Measurements from ENCODE around the gene TAL1.
"Not testable (repeated sequence)": the region's sequence is repeated elsewhere in the genome, so short reads cannot be mapped to it uniquely, and the experiment has no call there.

TAL1 gene

DNA sequence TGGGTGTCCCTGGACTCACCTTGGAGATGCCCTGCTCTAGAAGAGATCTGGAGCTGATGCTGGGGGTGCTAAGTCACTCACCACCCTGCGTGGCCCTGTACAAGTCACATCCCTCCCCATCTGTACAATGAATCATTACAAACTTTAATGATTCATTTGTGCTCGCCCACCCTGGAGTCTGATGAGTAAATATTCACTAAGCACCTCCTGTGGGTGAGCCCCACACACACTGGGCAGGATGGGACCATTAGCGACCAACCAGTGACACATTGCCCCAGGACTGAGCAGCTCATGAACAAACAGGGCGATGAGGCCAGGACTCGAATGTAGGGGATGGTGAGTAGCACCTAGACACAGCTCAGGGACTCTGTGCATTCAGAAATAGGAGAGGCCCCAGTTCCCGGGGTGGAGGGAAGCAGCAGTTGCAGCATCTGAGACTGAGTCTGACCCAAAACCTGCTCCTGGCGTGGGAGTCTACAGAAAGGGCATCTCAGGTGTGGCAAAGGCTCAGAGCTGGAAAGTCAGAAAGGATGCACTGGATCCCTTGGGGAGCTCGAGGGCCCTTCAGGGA is 24.1 kb downstream of the TAL1 start:
- DNase-seq (ENCODE audit: low read depth) = no peak
- H3K4me3 ChIP-seq (ENCODE audit: low read depth, low read length) = no peak overlapping the region
- no peak for TF ChIP-seq CTCF (IDR thresholded peaks at IDR 0.05; ENCODE audit: low read depth, low read length)
- no peak for TF ChIP-seq MAX (IDR thresholded peaks at IDR 0.05; ENCODE audit: low read depth, low read length)
- no peak for TF ChIP-seq POLR2A (IDR thresholded peaks at IDR 0.05; ENCODE audit: extremely low read depth, insufficient read length)
- TF ChIP-seq MYC (IDR thresholded peaks at IDR 0.05; ENCODE audit: low read depth, low read length) = no peak

- H3K4me3 ChIP-seq (ENCODE audit: low read depth, low read length) = no peak overlapping the region
- TF ChIP-seq MAX (IDR thresholded peaks at IDR 0.05; ENCODE audit: low read depth, low read length) = no peak
- no peak for TF ChIP-seq MYC (IDR thresholded peaks at IDR 0.05; ENCODE audit: low read depth, low read length)
- TF ChIP-seq CTCF (IDR thresholded peaks at IDR 0.05; ENCODE audit: low read depth, low read length) = no peak
- no peak for TF ChIP-seq POLR2A (IDR thresholded peaks at IDR 0.05; ENCODE audit: extremely low read depth, insufficient read length)
- DNase-seq (ENCODE audit: low read depth) = no peak
These were observed 26.1 kb downstream of the TAL1 start for GRCh38 chr1:47205918-47206317.

GRCh38 chr1:47203504-47203903 is 28.5 kb downstream of the TAL1 start:
- not testable (repeated sequence) for DNase-seq (ENCODE audit: low read depth); H3K4me3 ChIP-seq (ENCODE audit: low read depth, low read length)

DNA sequence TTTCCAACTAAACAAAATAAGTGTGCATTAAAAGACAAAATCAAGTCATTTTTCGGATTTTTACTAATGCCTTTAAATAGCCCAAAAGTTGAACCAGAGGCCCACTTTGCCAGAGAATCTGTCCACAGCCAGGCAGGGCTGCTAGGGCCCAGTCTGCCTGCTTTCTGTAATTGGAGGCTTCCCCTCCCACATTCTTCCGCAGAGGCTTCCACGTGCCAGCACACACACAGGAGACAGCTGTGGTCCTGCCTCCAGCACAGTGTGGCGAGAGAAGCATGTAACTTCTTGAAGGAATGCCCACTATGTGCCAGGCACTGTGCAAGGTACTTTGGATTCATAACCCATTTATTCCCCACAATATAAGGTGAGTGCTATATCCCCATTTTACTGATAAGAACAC is 30.8 kb downstream of the TAL1 start:
- no peak for DNase-seq (ENCODE audit: low read depth)
- TF ChIP-seq CTCF (IDR thresholded peaks at IDR 0.05; ENCODE audit: low read depth, low read length) = no peak
- TF ChIP-seq POLR2A (IDR thresholded peaks at IDR 0.05; ENCODE audit: extremely low read depth, insufficient read length) = no peak
- no peak for TF ChIP-seq MAX (IDR thresholded peaks at IDR 0.05; ENCODE audit: low read depth, low read length)
- no peak for TF ChIP-seq MYC (IDR thresholded peaks at IDR 0.05; ENCODE audit: low read depth, low read length)
- H3K4me3 ChIP-seq (ENCODE audit: low read depth, low read length) = no peak overlapping the region

DNA sequence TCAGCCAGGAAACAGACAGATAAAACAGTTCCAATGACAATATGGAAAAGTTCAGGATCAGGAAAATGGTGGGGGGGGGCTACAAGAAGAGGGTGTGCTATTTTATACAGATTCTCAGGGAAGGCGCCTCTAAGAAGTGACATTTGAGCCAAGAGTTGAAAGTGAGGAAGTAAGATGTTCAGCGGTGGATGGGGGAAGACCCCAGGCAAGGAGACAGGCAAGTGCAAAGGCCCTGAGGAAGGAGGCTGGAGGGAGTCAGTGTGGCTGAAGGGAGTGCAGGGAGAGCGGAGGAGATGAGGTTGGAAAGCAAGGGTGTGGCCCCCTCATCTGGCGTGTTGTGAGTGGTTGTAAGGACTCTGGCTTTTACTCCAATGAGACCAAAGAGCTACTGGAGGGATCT is 33.8 kb downstream of the TAL1 start:
- DNase-seq (ENCODE audit: low read depth) = no peak
- TF ChIP-seq MYC (IDR thresholded peaks at IDR 0.05; ENCODE audit: low read depth, low read length) (no peak), CTCF (IDR thresholded peaks at IDR 0.05; ENCODE audit: low read depth, low read length) (no peak), POLR2A (IDR thresholded peaks at IDR 0.05; ENCODE audit: extremely low read depth, insufficient read length) (no peak), MAX (IDR thresholded peaks at IDR 0.05; ENCODE audit: low read depth, low read length) (no peak)
- H3K4me3 ChIP-seq (ENCODE audit: low read depth, low read length) = no peak overlapping the region

- no peak overlapping the region for H3K4me3 ChIP-seq (ENCODE audit: low read depth, low read length)
- no peak for DNase-seq (ENCODE audit: low read depth)
- TF ChIP-seq CTCF (IDR thresholded peaks at IDR 0.05; ENCODE audit: low read depth, low read length) (no peak), MAX (IDR thresholded peaks at IDR 0.05; ENCODE audit: low read depth, low read length) (no peak), POLR2A (IDR thresholded peaks at IDR 0.05; ENCODE audit: extremely low read depth, insufficient read length) (no peak)
These were observed 35.4 kb downstream of the TAL1 start for GRCh38 chr1:47196622-47197021.

DNA sequence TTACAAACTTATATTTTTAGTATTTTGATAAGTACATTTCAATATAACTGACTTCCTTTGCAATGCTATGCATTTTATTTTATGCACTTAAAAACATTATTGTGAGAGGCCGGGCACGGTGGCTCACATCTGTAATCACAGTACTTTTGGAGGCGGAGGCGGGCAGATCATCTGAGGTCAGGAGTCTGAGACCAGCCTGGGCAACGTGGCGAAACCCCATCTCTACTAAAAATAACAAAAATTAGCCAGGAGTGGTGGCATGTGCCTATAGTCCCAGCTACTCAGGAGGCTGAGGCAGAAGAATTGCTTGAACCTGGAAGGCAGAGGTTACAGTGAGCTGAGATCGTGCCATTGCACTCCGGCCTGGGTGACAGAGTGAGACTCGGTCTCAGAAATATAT is 36.0 kb downstream of the TAL1 start:
- H3K4me3 ChIP-seq (ENCODE audit: low read depth, low read length); DNase-seq (ENCODE audit: low read depth): not testable (repeated sequence)
